HCT116 (cell line): ENCODE measurements around the gene DMKN. TPM values are rescaled to one million over a fixed set of nuclear protein-coding genes. Genes with fewer than 3 reads are reported as not detected.

ENCODE experiments used
- ATAC-seq: fragments of 200-7000 bp; cut with Tn5 transposase; 2 replicates; pipeline ENCODE4 v1.9.1; 2020; ENCODE audit warnings: mild to moderate bottlenecking, moderate library complexity
- BruUV-seq: library from RNA; stranded (reverse); fragments of 400-500 nt; replicated peaks from 2 replicates; lab custom pipeline; 2021; lab: Mats Ljungman, UMichigan
- CTCF ChIA-PET: fragments of 300-600 bp; sonication (Branson Sonifier 250); formaldehyde crosslinking; loops from one replicate; lab custom pipeline; 2021; ENCODE audit warnings: antibody characterized with exemption; lab: Charles Lee
- POLR2A ChIA-PET: fragments of 300-600, 350-600 bp; sonication (Branson Sonifier 250); formaldehyde crosslinking; loops from one replicate; lab custom pipeline; 2021; ENCODE audit warnings: antibody characterized with exemption; lab: Charles Lee
- RAD21 ChIA-PET, 2 experiments: fragments of 300-600 bp; sonication (Branson Sonifier 250); formaldehyde crosslinking; loops; one replicate each; lab custom pipeline; 2023; ENCODE audit warnings: low total read pairs in 2 of 2; ENCODE audit not compliant: uncharacterized antibody in 2 of 2, unreplicated experiment in 2 of 2, low non-redundant PET in 1 of 2; lab: Charles Lee
- DNase-seq: peaks from one replicate; pipeline ENCODE4 v3.0.0-alpha.2; 2010; ENCODE audit warnings: low read depth, low spot score
- H2AFZ ChIP-seq: fragments of 200-600 bp; shearing (Covaris generic), sonication (generic); 2 replicates; pipeline ENCODE4 v1.6.1; 2017; ENCODE audit warnings: low read depth, mixed run types, mixed read lengths, antibody characterized with exemption, low read length; ENCODE audit not compliant: poor library complexity, severe bottlenecking
- H3K27ac ChIP-seq: 2 replicates; pipeline ENCODE4 v1.5.1; 2012; ENCODE audit warnings: low read depth, low read length
- H3K27me3 ChIP-seq: fragments of 200-600 bp; sonication (generic); 2 replicates; pipeline ENCODE4 v1.6.1; 2016; ENCODE audit warnings: mixed run types, low read length, mixed read lengths; ENCODE audit not compliant: insufficient read depth
- H3K36me3 ChIP-seq, 2 experiments: fragments of 200-500 bp in 1 of 2; fragments of 200-600 bp in 1 of 2; sonication (Bioruptor generic) in 1 of 2; sonication (generic) in 1 of 2; 2 replicates each; pipeline versions ENCODE4 v1.5.1 to v1.6.1; 2014 to 2016; ENCODE audit warnings: low read length in 2 of 2, inconsistent platforms in 1 of 2, mixed read lengths in 1 of 2, mixed run types in 1 of 2; ENCODE audit not compliant: insufficient read depth in 2 of 2, control insufficient read depth in 1 of 2
- H3K4me1 ChIP-seq, 2 experiments: fragments of 200-600 bp in 1 of 2; sonication (generic) in 1 of 2; 2 replicates each; pipeline versions ENCODE4 v1.5.1 to v1.6.1; 2012 to 2017; ENCODE audit warnings: low read length in 2 of 2, inconsistent platforms in 1 of 2, mild to moderate bottlenecking in 1 of 2, mixed read lengths in 1 of 2, mixed run types in 1 of 2, moderate library complexity in 1 of 2; ENCODE audit not compliant: insufficient read depth in 2 of 2, control insufficient read depth in 1 of 2
- H3K4me2 ChIP-seq: fragments of 200-600 bp; sonication (generic); 2 replicates; pipeline ENCODE4 v1.6.1; 2017; ENCODE audit warnings: mixed run types, low read length, mixed read lengths
- H3K4me3 ChIP-seq, 2 experiments: fragments of 200-600 bp in 1 of 2; sonication (generic) in 1 of 2; replicated peaks in 1 of 2; 2 replicates each; pipeline ENCODE4 v1.5.1; 2011 to 2016; ENCODE audit warnings: low read length in 2 of 2, control low read depth in 1 of 2, low read depth in 1 of 2, mild to moderate bottlenecking in 1 of 2, mixed read lengths in 1 of 2, mixed run types in 1 of 2
- H3K79me2 ChIP-seq: fragments of 200-600 bp; sonication (generic); 2 replicates; pipeline ENCODE4 v1.6.1; 2017; ENCODE audit warnings: mild to moderate bottlenecking, mixed run types, low read length, moderate library complexity, mixed read lengths; ENCODE audit not compliant: insufficient read depth
- H3K9ac ChIP-seq: fragments of 200-600 bp; sonication (generic); 2 replicates; pipeline ENCODE4 v1.6.1; 2016; ENCODE audit warnings: low read length, mixed read lengths
- H3K9me2 ChIP-seq: fragments of 200-600 bp; sonication (generic), shearing (Covaris generic); 2 replicates; pipeline ENCODE4 v1.6.1; 2017; ENCODE audit warnings: mixed run types, mild to moderate bottlenecking, moderate library complexity; ENCODE audit not compliant: insufficient read depth
- H3K9me3 ChIP-seq, 2 experiments: fragments of 200-500 bp in 1 of 2; fragments of 200-600 bp in 1 of 2; sonication (Bioruptor generic) in 1 of 2; sonication (generic) in 1 of 2; 2 replicates each; pipeline ENCODE4 v1.6.1; 2014 to 2017; ENCODE audit warnings: low read length in 2 of 2, mixed read lengths in 2 of 2, inconsistent platforms in 1 of 2, low read depth in 1 of 2, mild to moderate bottlenecking in 1 of 2, mixed run types in 1 of 2, moderate library complexity in 1 of 2; ENCODE audit not compliant: control insufficient read depth in 1 of 2, insufficient read depth in 1 of 2
- H4K20me1 ChIP-seq: fragments of 200-600 bp; sonication (generic), shearing (Covaris generic); 2 replicates; pipeline ENCODE4 v1.6.1; 2017; ENCODE audit warnings: mixed run types, mild to moderate bottlenecking, moderate library complexity; ENCODE audit not compliant: insufficient read depth
- CBX3 ChIP-seq: IDR thresholded peaks from 2 replicates; pipeline ENCODE4 v1.6.1; 2012; ENCODE audit warnings: low read depth
- CTCF ChIP-seq, 3 experiments: fragments of 200-600 bp in 1 of 3; sonication (generic) in 1 of 3; IDR thresholded peaks in 2 of 3; conservative IDR thresholded peaks in 1 of 3; 2 replicates each; pipeline ENCODE4 v1.5.1; 2012 to 2017; ENCODE audit warnings: low read depth in 2 of 3, low read length in 2 of 3, antibody characterized with exemption in 1 of 3, borderline replicate concordance in 1 of 3, control low read depth in 1 of 3, mild to moderate bottlenecking in 1 of 3, mixed read lengths in 1 of 3, mixed run types in 1 of 3, moderate library complexity in 1 of 3; ENCODE audit not compliant: insufficient read depth in 1 of 3
- EGR1 ChIP-seq: IDR thresholded peaks from 2 replicates; pipeline ENCODE4 v1.6.1; 2012; ENCODE audit warnings: low read depth
- ELF1 ChIP-seq: IDR thresholded peaks from 2 replicates; pipeline ENCODE4 v1.6.1; 2012; ENCODE audit warnings: low read depth, borderline replicate concordance
- RAD21 ChIP-seq: IDR thresholded peaks from 2 replicates; pipeline ENCODE4 v1.6.1; 2012; ENCODE audit warnings: low read depth, mild to moderate bottlenecking
- SIN3A ChIP-seq: IDR thresholded peaks from 2 replicates; pipeline ENCODE4 v1.6.1; 2012; ENCODE audit warnings: low read depth
- SRF ChIP-seq: IDR thresholded peaks from 2 replicates; pipeline ENCODE4 v1.6.1; 2012; ENCODE audit warnings: low read depth
- ZFX ChIP-seq: fragments of 450-650 bp; IDR thresholded peaks from 2 replicates; pipeline ENCODE4 v1.6.1; 2017
- ZNF274 ChIP-seq: fragments of 200-500 bp; sonication (Bioruptor generic); IDR thresholded peaks from 2 replicates; pipeline ENCODE4 v1.6.1; 2014; ENCODE audit warnings: mild to moderate bottlenecking, low read depth, low read length, inconsistent platforms
- intact Hi-C: fragments of 100-400 bp; cut with micrococcal nuclease; formaldehyde crosslinking; loops from 2 replicates; pipeline ENCODE4 v1.10.0; 2022
- total RNA-seq: library from RNA; stranded (reverse); gene quantifications from one replicate; pipeline ENCODE4 v1.2.1, GENCODE V29; 2021; ENCODE audit not compliant: unreplicated experiment
- TF ChIP-seq, protein P1 (sequence below): IDR thresholded peaks from 2 replicates; pipeline ENCODE4 v1.6.1; 2012; ENCODE audit warnings: low read depth

DMKN gene
- total RNA-seq, 1 experiment from 2014 or later = 246 TPM

GRCh38 chr19:35549174-35549788 is 35.8 kb upstream of the DMKN start:
- CTCF ChIA-PET = interaction anchor here (1.1 to 1.8 kb wide), 5 partner anchors 8 to 143 kb away, joined by 3 to 8 read pairs (median 3); no protein-coding TSS in a partner anchor
- Histone ChIP-seq H3K79me2 (peaks cover 41% of the 10 kb centered on the region), H3K4me3 (no peak overlapping the region), H4K20me1 (no peaks in the 10 kb centered on the region), H3K4me1 (peaks cover 6 to 17% of the 10 kb centered on the region in 2 experiments), H3K4me2 (no peak overlapping the region), H3K9ac (peak overlapping the region; percentile 19; the same call in 1 of the 2 replicates), H3K27me3 (no peaks in the 10 kb centered on the region), H3K27ac (no peak overlapping the region), H3K36me3 (peaks cover 2 to 14% of the 10 kb centered on the region in 2 experiments; a peak in 1 of 4 replicates), H3K9me3 (no peaks in the 10 kb centered on the region), H2AFZ (no peak overlapping the region), H3K9me2 (no peaks in the 10 kb centered on the region)
- TF ChIP-seq SIN3A (no peak), RAD21 (peak; percentile 80), CTCF (IDR thresholded peaks at IDR 0.05 in 2 of 3, conservative IDR thresholded peaks at IDR 0.05 in 1 of 3; ENCODE audit: borderline replicate concordance in 1 of 3, insufficient read depth in 1 of 3, low read depth in 2 of 3, low read length in 2 of 3) (peak; percentile 70 to 90 (median 73)), EGR1 (no peak), ZFX (no peak)
- no TSS peak for BruUV-seq
- POLR2A ChIA-PET = no interaction called here
- intact Hi-C loops = loop anchor here (2.0 to 10.0 kb wide), 2 partner anchors 168 to 386 kb away; partner anchors contain the start of gene LRFN3
- DNase-seq (peak; percentile 34), ATAC-seq (peak; percentile 43)
- RAD21 ChIA-PET = no interaction called here

- Histone ChIP-seq H3K4me1 (peaks cover 9 to 22% of the 10 kb centered on the region in 2 experiments), H3K4me2 (peak overlapping the region; percentile 98), H3K9me3 (no peaks in the 10 kb centered on the region)
- CTCF ChIA-PET = no interaction called here
- no peak for ATAC-seq
- intact Hi-C loops = loop anchor here (10.0 kb wide), 1 partner anchor 388 kb away; the partner anchor contains the start of gene LRFN3
- TF ChIP-seq CBX3 (no peak), SRF (no peak), ELF1 (no peak), ZNF274 (no peak)
- TF ChIP-seq, protein P1, sequence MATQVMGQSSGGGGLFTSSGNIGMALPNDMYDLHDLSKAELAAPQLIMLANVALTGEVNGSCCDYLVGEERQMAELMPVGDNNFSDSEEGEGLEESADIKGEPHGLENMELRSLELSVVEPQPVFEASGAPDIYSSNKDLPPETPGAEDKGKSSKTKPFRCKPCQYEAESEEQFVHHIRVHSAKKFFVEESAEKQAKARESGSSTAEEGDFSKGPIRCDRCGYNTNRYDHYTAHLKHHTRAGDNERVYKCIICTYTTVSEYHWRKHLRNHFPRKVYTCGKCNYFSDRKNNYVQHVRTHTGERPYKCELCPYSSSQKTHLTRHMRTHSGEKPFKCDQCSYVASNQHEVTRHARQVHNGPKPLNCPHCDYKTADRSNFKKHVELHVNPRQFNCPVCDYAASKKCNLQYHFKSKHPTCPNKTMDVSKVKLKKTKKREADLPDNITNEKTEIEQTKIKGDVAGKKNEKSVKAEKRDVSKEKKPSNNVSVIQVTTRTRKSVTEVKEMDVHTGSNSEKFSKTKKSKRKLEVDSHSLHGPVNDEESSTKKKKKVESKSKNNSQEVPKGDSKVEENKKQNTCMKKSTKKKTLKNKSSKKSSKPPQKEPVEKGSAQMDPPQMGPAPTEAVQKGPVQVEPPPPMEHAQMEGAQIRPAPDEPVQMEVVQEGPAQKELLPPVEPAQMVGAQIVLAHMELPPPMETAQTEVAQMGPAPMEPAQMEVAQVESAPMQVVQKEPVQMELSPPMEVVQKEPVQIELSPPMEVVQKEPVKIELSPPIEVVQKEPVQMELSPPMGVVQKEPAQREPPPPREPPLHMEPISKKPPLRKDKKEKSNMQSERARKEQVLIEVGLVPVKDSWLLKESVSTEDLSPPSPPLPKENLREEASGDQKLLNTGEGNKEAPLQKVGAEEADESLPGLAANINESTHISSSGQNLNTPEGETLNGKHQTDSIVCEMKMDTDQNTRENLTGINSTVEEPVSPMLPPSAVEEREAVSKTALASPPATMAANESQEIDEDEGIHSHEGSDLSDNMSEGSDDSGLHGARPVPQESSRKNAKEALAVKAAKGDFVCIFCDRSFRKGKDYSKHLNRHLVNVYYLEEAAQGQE = no peak
- TF ChIP-seq, all 23 proteins: peak for 0
- H3K79me2 ChIP-seq = peaks cover 56% of the 10 kb centered on the region
- peak overlapping the region; percentile 89 for H3K27ac ChIP-seq
- no peak for DNase-seq
- POLR2A ChIA-PET = no interaction called here
- H3K36me3 ChIP-seq = peaks cover 7 to 36% of the 10 kb centered on the region in 2 experiments; a peak in 2 of 4 replicates
- peak overlapping the region; percentile 69 to 100 for H3K4me3 ChIP-seq
- H4K20me1 ChIP-seq = no peaks in the 10 kb centered on the region
- RAD21 ChIA-PET = interaction anchor here in 1 of 2 experiments (0.6 kb wide), 1 partner anchor 274 kb away, joined by 5 read pairs; no protein-coding TSS in a partner anchor
- BruUV-seq = no TSS peak
- no peaks in the 10 kb centered on the region for H3K9me2 ChIP-seq
- H2AFZ ChIP-seq = no peak overlapping the region
- H3K27me3 ChIP-seq = no peaks in the 10 kb centered on the region
- peak overlapping the region; percentile 100 for H3K9ac ChIP-seq
These were observed 33.1 kb upstream of the DMKN start for GRCh38 chr19:35546532-35546931.
